ENCODE data around the gene HSDL1. TPM values are rescaled to one million over a fixed set of nuclear protein-coding genes. Genes with fewer than 3 reads are reported as not detected.

Gene HSDL1
- 12.3 TPM for polyA plus RNA-seq

DNA sequence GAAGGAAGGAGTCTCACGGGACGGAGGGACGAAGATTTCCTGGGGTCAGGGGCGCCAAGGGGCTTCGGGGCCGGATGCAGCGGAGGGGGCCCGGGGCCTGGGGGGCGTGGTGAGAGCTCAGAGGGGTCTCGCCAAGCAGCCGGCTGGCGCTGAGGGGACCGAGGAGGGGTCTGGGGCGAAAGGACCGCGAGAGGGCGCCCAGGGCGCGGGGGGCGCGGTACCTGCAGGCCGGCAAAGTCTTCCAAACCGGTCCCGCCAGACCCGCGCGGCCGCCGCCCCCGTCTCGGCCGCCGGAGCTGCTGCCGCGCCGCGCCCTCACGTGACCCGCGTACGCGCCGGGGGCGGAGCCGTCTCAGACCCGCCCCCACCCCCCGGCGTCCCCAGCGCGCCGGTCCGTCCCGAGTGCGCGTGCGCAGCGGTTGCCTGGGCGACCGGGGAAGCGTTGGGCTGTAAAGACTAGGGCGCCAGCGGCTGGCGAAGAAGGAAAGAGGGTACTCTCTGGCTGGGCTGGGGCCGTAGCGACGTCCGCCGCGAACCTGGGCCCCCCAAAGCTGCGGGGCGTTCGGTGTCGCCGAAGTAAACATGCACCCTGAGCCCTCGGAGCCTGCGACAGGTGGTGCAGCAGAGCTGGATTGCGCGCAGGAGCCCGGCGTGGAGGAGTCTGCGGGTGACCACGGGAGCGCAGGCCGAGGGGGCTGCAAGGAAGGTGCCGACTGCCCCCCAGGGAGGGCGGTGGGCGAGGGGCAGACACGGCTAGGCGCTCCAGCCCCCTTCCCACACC, at the start of gene HSDL1, which contains the start of gene DNAAF1:
Gene HSDL1 (minus strand): TSS at position 319 of the 781 bp plus-strand sequence. CDS start 13,856 bp downstream, outside the sequence.
Gene DNAAF1 (plus strand): TSS at position 450 of the 781 bp plus-strand sequence. CDS start 133 bp downstream, at position 583.
- Mint-ChIP-seq H3K4me1 (peaks cover 8 to 14% (median 9%) of the 10 kb centered on the region in 3 donors), H3K27ac (peak within 1 kb of the TSS; percentile 64 to 92 (median 88))

GRCh38 chr16:84194018-84194417, 49.0 kb upstream of the HSDL1 start:
- H3K4me1 Mint-ChIP-seq: peaks cover 0 to 11% (median 0%) of the 10 kb centered on the region in 3 donors
- peak overlapping the region in 2 of 4 donors; percentile 70 to 84 for H3K4me3 Mint-ChIP-seq
- no peaks in the 10 kb centered on the region for H3K36me3 Mint-ChIP-seq
- peaks cover 10% of the 10 kb centered on the region for H3K27me3 Mint-ChIP-seq
- H3K27ac Mint-ChIP-seq: peak overlapping the region in 1 of 3 donors; percentile 71
- no peaks in the 10 kb centered on the region for H3K9me3 Mint-ChIP-seq

More for the DNA sequence above, at the start of gene HSDL1, which contains the start of gene DNAAF1:
- Mint-ChIP-seq H3K9me3 (no peaks in the 10 kb centered on the region), H3K27me3 (peaks cover 2% of the 10 kb centered on the region), H3K36me3 (no peaks in the 10 kb centered on the region), H3K4me3 (peak within 1 kb of the TSS; percentile 89 to 98 (median 98))

- Mint-ChIP-seq H3K9me3 (no peaks in the 10 kb centered on the region), H3K36me3 (no peaks in the 10 kb centered on the region), H3K4me3 (no peak overlapping the region), H3K4me1 (peaks cover 0 to 11% (median 0%) of the 10 kb centered on the region in 3 donors), H3K27ac (peak overlapping the region in 1 of 3 donors; percentile 71), H3K27me3 (peaks cover 9% of the 10 kb centered on the region)
These were observed 48.5 kb upstream of the HSDL1 start for GRCh38 chr16:84193480-84193879.

DNA sequence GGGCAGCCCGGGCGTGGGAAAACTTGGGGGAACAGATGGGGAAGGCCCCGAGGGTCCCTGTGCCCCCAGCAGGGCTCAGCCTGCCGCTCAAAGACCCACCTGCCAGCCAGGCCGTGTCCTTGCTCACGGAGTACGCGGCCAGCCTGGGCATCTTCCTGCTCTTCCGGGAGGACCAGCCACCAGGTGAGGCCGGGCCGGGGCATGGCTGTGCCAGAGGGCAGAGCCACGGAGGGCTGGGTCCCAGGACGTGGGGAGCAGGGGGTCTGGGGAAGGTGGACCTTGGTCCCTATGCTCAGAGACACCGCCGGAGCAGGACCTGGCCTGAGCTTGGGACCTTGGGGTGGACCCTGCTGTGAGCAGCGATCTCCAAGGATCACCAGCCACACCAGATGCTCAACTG, 46.5 kb upstream of the HSDL1 start:
- Mint-ChIP-seq H3K27me3 (peaks cover 3% of the 10 kb centered on the region), H3K4me3 (no peak overlapping the region), H3K36me3 (no peaks in the 10 kb centered on the region), H3K27ac (no peak overlapping the region), H3K9me3 (no peaks in the 10 kb centered on the region), H3K4me1 (peaks cover 0 to 11% (median 5%) of the 10 kb centered on the region in 3 donors)

DNA sequence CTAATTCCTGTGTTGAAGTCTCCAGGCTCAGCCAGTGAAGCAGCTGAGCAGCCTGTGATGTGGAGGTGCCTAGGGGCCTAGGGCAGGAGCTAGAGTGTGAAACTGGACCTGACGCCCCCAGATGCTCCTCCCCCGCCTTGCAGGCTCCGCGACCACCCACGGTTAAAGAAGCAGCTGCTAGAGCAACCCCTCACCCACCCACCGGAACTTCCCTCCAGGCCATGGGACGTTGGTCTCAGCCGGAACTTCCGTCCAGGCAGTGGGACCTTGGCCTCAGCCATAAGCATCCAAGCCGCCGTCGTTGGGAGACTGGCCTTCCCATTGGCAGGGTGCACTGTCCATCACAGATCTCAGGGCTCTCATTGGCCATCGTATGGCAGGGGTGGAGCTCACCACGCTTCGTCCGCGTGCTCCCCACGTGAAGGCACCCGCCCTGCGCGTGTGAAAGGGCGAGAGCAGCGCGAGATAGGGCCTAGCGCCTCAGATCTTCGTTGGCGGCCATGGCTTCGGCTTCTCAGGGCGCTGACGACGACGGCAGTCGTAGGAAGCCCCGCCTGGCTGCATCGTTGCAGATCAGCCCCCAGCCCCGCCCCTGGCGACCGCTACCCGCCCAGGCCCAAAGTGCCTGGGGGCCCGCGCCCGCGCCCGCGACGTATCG, 45.9 kb upstream of the HSDL1 start, which contains the start of gene ADAD2:
Gene ADAD2 (plus strand): TSS at position 427 of the 658 bp plus-strand sequence. CDS start 74 bp downstream, at position 501.
- Mint-ChIP-seq H3K9me3 (no peaks in the 10 kb centered on the region), H3K27me3 (peaks cover 3% of the 10 kb centered on the region), H3K27ac (no peak within 1 kb of the TSS)

GRCh38 chr16:84186685-84187437, 41.9 kb upstream of the HSDL1 start, which contains the start of gene TAF1C:
Gene TAF1C, minus strand, starts transcription at chr16:84187057. Its CDS starts 2,069 bp downstream, at chr16:84184988.
- H3K4me1 Mint-ChIP-seq: peaks cover 5 to 11% (median 9%) of the 10 kb centered on the region in 3 donors
- H3K27ac Mint-ChIP-seq: peak within 1 kb of the TSS; percentile 76 to 92 (median 80)
- H3K9me3 Mint-ChIP-seq: no peaks in the 10 kb centered on the region
- peak within 1 kb of the TSS; percentile 92 to 99 (median 95) for H3K4me3 Mint-ChIP-seq
- peaks cover 3% of the 10 kb centered on the region for H3K36me3 Mint-ChIP-seq
- no peaks in the 10 kb centered on the region for H3K27me3 Mint-ChIP-seq

More for the DNA sequence above, 45.9 kb upstream of the HSDL1 start, which contains the start of gene ADAD2:
- H3K4me1 Mint-ChIP-seq: peaks cover 2 to 13% (median 5%) of the 10 kb centered on the region in 3 donors
- peak within 1 kb of the TSS in 1 of 4 donors; percentile 77 for H3K4me3 Mint-ChIP-seq
- no peaks in the 10 kb centered on the region for H3K36me3 Mint-ChIP-seq

DNA sequence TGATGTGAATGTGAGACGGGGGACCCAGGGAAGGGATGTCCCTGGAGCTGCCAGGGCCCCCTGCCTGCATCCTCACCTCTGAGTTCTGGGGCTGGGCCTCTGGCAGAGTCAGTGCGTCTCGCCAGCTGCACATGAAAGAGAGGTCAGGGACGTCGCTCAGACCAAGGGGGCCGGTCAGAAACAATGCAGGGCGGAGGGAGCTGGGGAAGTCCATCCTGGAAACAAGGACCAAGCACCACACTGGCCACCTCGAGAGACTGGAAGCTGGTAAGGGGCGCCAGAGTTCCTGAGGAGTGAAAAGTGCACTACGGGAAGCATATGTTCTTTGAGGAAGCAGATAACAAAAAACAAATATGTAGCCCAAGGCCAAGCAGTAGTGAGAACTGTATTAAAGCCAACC, 39.8 kb upstream of the HSDL1 start:
- Mint-ChIP-seq H3K27ac (no peak overlapping the region), H3K27me3 (no peaks in the 10 kb centered on the region), H3K4me3 (peak overlapping the region; percentile 58 to 99 (median 84)), H3K4me1 (peaks cover 5 to 11% (median 9%) of the 10 kb centered on the region in 3 donors), H3K36me3 (peaks cover 3% of the 10 kb centered on the region), H3K9me3 (no peaks in the 10 kb centered on the region)

GRCh38 chr16:84183911-84184591, 39.1 kb upstream of the HSDL1 start:
- Mint-ChIP-seq H3K9me3 (no peaks in the 10 kb centered on the region), H3K27me3 (no peaks in the 10 kb centered on the region), H3K36me3 (peaks cover 3% of the 10 kb centered on the region), H3K4me1 (peaks cover 5 to 11% (median 9%) of the 10 kb centered on the region in 3 donors), H3K27ac (no peak overlapping the region), H3K4me3 (peak overlapping the region in 2 of 4 donors; percentile 50 to 65)

DNA sequence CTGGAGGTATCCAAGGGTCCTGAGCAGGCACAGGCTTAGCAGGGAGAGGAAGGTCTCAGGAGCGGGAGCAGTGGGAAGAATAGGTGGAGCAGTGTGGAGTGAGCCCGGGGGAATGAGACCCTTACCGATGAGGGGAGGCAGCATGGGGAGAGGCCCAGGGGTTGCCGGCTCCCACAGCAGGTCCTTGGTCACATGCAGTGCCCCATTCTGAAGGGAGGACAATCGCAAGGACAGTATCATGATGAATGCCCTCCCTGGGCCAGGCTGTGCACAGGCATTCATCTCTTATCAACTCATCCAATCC, 38.5 kb upstream of the HSDL1 start:
- H3K27ac Mint-ChIP-seq: no peak overlapping the region
- H3K9me3 Mint-ChIP-seq: no peaks in the 10 kb centered on the region
- H3K4me1 Mint-ChIP-seq: peaks cover 5 to 11% (median 9%) of the 10 kb centered on the region in 3 donors
- H3K27me3 Mint-ChIP-seq: no peaks in the 10 kb centered on the region
- peaks cover 3% of the 10 kb centered on the region for H3K36me3 Mint-ChIP-seq
- peak overlapping the region in 2 of 4 donors; percentile 50 to 65 for H3K4me3 Mint-ChIP-seq

- no peak overlapping the region for H3K27ac Mint-ChIP-seq
- H3K27me3 Mint-ChIP-seq: no peaks in the 10 kb centered on the region
- H3K9me3 Mint-ChIP-seq: no peaks in the 10 kb centered on the region
- H3K4me3 Mint-ChIP-seq: no peak overlapping the region
- H3K36me3 Mint-ChIP-seq: peaks cover 3% of the 10 kb centered on the region
- H3K4me1 Mint-ChIP-seq: peaks cover 5 to 11% (median 9%) of the 10 kb centered on the region in 3 donors
These were observed 37.9 kb upstream of the HSDL1 start for GRCh38 chr16:84182680-84183571.

- no peak overlapping the region for H3K4me3 Mint-ChIP-seq
- H3K9me3 Mint-ChIP-seq: no peaks in the 10 kb centered on the region
- H3K27me3 Mint-ChIP-seq: no peaks in the 10 kb centered on the region
- H3K4me1 Mint-ChIP-seq: peaks cover 5 to 11% (median 9%) of the 10 kb centered on the region in 3 donors
- no peak overlapping the region for H3K27ac Mint-ChIP-seq
- H3K36me3 Mint-ChIP-seq: peaks cover 3% of the 10 kb centered on the region
These were observed 37.1 kb upstream of the HSDL1 start for GRCh38 chr16:84182104-84182503.

DNA sequence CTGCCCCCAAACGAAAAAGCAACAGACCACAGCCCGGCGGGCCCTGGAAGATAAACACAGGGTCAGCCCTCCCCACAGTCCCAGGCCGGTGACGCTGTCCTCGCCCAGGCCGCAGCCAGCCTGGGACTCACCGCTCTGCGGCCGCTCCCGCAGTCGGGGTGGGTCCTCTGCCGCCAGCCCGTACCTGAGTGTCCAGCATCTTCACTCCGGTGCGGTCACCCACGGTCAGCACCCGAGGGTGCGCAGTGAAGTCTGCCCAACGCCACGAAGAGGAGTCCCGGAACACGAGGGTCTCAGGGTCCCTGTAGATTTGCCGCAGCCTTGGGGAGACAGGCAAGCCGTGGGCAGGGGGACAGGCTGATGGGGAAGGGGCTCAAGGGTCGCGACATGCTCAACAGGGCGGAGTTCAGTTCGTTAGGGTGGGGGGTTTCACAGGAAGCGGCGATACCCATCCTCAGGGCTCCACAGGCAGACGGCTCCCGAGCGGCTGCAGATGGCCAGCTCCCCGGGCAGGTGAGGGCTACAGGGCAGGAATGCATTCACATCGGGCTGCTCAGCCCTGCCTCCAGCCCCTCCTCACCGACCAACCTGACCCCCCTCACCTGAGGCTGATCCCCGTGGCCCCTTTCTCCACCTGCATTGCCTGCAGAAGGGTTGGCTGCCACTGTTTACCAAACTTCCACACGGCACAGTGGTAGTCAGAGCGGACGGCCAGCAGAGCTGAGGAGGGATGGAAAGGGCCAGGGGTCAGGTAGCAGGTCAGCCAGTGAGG, 36.4 kb upstream of the HSDL1 start:
- H3K4me3 Mint-ChIP-seq: no peak overlapping the region
- H3K27me3 Mint-ChIP-seq: no peaks in the 10 kb centered on the region
- no peaks in the 10 kb centered on the region for H3K9me3 Mint-ChIP-seq
- peaks cover 3% of the 10 kb centered on the region for H3K36me3 Mint-ChIP-seq
- no peak overlapping the region for H3K27ac Mint-ChIP-seq
- peaks cover 0 to 11% (median 9%) of the 10 kb centered on the region in 3 donors for H3K4me1 Mint-ChIP-seq
